GM18951 (cell line): ENCODE measurements around the gene IPP.
"Not testable (repeated sequence)": the region's sequence is repeated elsewhere in the genome, so short reads cannot be mapped to it uniquely, and the experiment has no call there.

Experiments used
- POLR2A ChIP-seq: IDR thresholded peaks from 4 replicates; pipeline ENCODE4 v1.6.1; 2011; ENCODE audit warnings: mild to moderate bottlenecking; ENCODE audit not compliant: insufficient read length, insufficient read depth; ENCODE audit errors: extremely low read depth
- in situ Hi-C: fragments of 300-500 bp; cut with MboI; formaldehyde crosslinking; loops from one replicate; pipeline ENCODE4 v1.12.0; 2022; ENCODE audit warnings: low sequenced_read_pairs, mixed read lengths, inconsistent platforms; ENCODE audit not compliant: unreplicated experiment

The IPP gene

GRCh38 chr1:45755697-45756096 lies 5.2 kb upstream of the IPP start:
- in situ Hi-C loops = no loop called here
- no peak for TF ChIP-seq POLR2A

GRCh38 chr1:45753248-45754037 lies 3.0 kb upstream of the IPP start:
- in situ Hi-C loops = no loop called here
- no peak for TF ChIP-seq POLR2A

- in situ Hi-C loops = no loop called here
- TF ChIP-seq POLR2A = no peak
Observed at GRCh38 chr1:45752441-45753052, 2.1 kb upstream of the IPP start.

DNA sequence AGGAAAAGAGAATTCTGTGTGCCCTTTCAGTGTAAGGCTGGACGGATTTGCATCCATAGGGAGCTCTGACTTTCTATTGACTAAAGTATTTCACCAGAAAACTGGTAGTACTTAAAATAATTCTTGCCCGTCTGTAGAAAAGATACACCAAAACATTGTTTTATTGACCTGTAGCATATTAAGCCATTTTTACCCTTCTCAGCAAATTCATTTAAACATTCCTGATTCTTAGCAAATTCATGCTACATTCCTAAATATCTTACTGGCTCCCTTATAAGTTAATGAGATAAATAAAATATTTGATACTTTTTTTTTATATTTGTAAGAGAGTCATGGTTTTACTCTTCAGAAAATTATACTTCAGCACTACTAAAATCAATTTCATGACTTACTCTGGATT lies 1.6 kb upstream of the IPP start:
- in situ Hi-C loops = no loop called here
- no peak for TF ChIP-seq POLR2A

DNA sequence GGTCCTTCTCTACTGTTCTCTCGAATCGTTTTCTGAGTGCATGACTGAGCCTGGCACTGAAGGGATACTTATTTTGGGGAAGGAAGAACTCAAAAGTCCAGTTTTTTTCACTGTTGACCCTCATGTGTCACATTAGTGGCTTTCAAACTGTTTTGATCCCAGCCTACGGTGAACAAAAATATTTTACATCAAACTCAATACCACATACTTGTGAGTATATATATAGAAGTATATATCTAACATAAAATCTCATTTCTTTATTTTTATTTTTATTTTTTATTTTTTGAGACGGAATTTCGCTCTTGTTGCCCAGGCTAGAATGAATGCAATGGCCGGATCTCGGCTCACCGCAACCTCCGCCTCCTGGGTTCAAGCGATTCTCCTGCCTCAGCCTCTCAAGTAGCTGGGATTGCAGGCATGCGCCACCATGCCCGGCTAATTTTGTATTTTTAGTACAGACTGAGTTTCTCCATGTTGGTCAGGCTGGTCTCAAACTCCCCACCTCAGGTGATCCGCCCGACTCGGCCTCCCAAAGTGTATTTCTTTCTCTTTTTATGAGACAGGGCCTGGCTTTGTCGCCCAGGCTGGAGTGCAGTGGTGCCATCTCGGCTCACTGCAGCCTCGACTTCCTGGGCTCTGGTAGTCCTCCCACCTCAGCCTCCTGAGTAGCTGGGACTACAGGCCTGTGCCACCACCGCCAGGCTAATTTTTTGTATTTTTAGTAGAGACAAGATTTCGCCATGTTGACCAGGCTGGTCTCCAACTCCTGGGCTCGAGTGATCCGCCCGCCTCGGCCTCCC lies 786 bp upstream of the IPP start:
- in situ Hi-C loops = not testable (repeated sequence)

GRCh38 chr1:45746922-45747321 lies 3.5 kb downstream of the IPP start:
- no peak for TF ChIP-seq POLR2A
- in situ Hi-C loops = no loop called here

- in situ Hi-C loops = not testable (repeated sequence)
Observed at GRCh38 chr1:45739641-45740156, 10.8 kb downstream of the IPP start.

GRCh38 chr1:45739137-45739536 lies 11.3 kb downstream of the IPP start:
- in situ Hi-C loops = no loop called here
- no peak for TF ChIP-seq POLR2A

DNA sequence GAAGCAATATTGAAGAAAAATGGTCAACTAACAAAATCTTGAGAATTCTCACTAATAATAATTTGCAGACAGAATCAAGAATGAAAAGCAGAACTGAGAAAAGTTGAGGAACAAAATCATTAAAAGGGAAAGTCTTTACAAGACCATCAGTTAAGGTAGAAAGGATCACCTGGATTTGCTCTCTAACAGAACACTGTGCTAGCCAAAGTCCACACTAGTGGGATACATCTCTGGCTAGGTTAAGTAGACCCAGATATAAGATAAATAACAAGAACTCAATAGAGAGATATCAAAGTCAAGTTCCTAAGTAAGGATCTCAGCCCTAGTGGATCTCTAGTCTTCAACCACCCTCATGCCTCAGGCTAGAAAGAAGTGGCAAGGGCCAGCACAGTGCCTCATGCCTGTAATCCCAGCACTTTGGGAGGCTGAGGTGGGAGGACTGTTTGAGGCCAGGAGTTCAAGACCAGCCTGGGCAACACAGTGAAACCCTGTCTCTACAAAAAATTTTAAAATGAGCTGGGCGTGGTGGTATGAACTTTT lies 19.6 kb downstream of the IPP start:
- in situ Hi-C loops = no loop called here
- TF ChIP-seq POLR2A = no peak

GRCh38 chr1:45730075-45730779 lies 20.2 kb downstream of the IPP start:
- in situ Hi-C loops = no loop called here

DNA sequence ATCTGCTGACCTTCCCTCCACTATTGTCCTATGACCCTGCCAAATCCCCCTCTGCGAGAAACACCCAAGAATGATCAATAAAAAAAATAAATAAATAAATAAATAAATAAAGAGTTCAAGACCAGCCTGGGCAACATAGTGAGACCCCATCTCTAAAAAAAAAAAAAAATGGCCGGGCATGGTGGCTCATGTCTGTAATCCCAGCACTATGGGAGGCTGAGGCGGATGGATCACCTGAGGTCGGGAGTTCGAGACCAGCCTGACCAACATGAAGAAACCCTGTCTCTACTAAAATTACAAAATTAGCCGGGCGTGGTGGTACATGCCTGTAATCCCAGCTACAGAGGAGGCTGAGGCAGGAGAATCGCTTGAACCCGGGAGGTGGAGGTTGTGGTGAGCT lies 24.4 kb downstream of the IPP start:
- in situ Hi-C loops = not testable (repeated sequence)

More at GRCh38 chr1:45730075-45730779, 20.2 kb downstream of the IPP start:
- TF ChIP-seq POLR2A = no peak

- in situ Hi-C loops = no loop called here
- no peak for TF ChIP-seq POLR2A
Observed at GRCh38 chr1:45723248-45723930, 27.1 kb downstream of the IPP start.

- TF ChIP-seq POLR2A = no peak
- in situ Hi-C loops = no loop called here
Observed at GRCh38 chr1:45722809-45723208, 27.6 kb downstream of the IPP start.
